GM18526 (cell line): Measurements from ENCODE around the gene DNAJB8.

Experiments
- POLR2A ChIP-seq: IDR thresholded peaks from 3 replicates; pipeline ENCODE4 v1.6.1; 2011; ENCODE audit not compliant: insufficient read length; ENCODE audit errors: extremely low read depth

Gene DNAJB8

GRCh38 chr3:128432971-128433836 lies 33.5 kb downstream of the DNAJB8 start:
- TF ChIP-seq POLR2A, result no peak

GRCh38 chr3:128432301-128432970 lies 34.3 kb downstream of the DNAJB8 start:
- TF ChIP-seq POLR2A, result no peak

GRCh38 chr3:128431803-128432300 lies 34.8 kb downstream of the DNAJB8 start:
- no peak for TF ChIP-seq POLR2A

GRCh38 chr3:128430731-128431130 lies 36.0 kb downstream of the DNAJB8 start:
- TF ChIP-seq POLR2A, result no peak

- TF ChIP-seq POLR2A, result no peak
These were observed 36.4 kb downstream of the DNAJB8 start for GRCh38 chr3:128430301-128430700.

- TF ChIP-seq POLR2A, result no peak
These were observed 36.9 kb downstream of the DNAJB8 start for GRCh38 chr3:128429751-128430150.

- TF ChIP-seq POLR2A, result no peak
These were observed 37.4 kb downstream of the DNAJB8 start for GRCh38 chr3:128429275-128429674.

- TF ChIP-seq POLR2A, result no peak
These were observed 38.5 kb downstream of the DNAJB8 start for GRCh38 chr3:128427872-128428822.

GRCh38 chr3:128427175-128427857 lies 39.4 kb downstream of the DNAJB8 start:
- no peak for TF ChIP-seq POLR2A

- TF ChIP-seq POLR2A, result no peak
These were observed 40.4 kb downstream of the DNAJB8 start for GRCh38 chr3:128426128-128426921.

- TF ChIP-seq POLR2A, result no peak
These were observed 40.9 kb downstream of the DNAJB8 start for GRCh38 chr3:128425846-128426127.

GRCh38 chr3:128425142-128425845 lies 41.4 kb downstream of the DNAJB8 start:
- no peak for TF ChIP-seq POLR2A

- TF ChIP-seq POLR2A, result no peak
These were observed 42.1 kb downstream of the DNAJB8 start for GRCh38 chr3:128424508-128425069.

- TF ChIP-seq POLR2A, result no peak
These were observed 43.1 kb downstream of the DNAJB8 start for GRCh38 chr3:128423525-128424147.
